HUES6 (cell line): ENCODE results near the gene MAD2L2.
"Not testable (repeated sequence)": the region's sequence is repeated elsewhere in the genome, so short reads cannot be mapped to it uniquely, and the experiment has no call there.

ENCODE experiments used
- H3K27ac ChIP-seq: 2 replicates; pipeline ENCODE4 v1.7.0; 2013; ENCODE audit warnings: low read depth, mild to moderate bottlenecking, low read length, inconsistent platforms
- H3K27me3 ChIP-seq: 2 replicates; pipeline ENCODE4 v1.6.1; 2013; ENCODE audit warnings: low read length; ENCODE audit not compliant: control insufficient read depth, insufficient read depth
- H3K36me3 ChIP-seq: 2 replicates; pipeline ENCODE4 v1.6.1; 2013; ENCODE audit warnings: low read length; ENCODE audit not compliant: control insufficient read depth, insufficient read depth
- H3K4me1 ChIP-seq: 2 replicates; pipeline ENCODE4 v1.6.1; 2013; ENCODE audit warnings: low read length; ENCODE audit not compliant: control insufficient read depth, insufficient read depth
- H3K4me3 ChIP-seq: 2 replicates; pipeline ENCODE4 v1.5.1; 2013; ENCODE audit warnings: low read depth, low read length
- H3K9ac ChIP-seq: one replicate; pipeline ENCODE4 v1.6.1; 2013; ENCODE audit warnings: mild to moderate bottlenecking, low read length
- H3K9me3 ChIP-seq: 2 replicates; pipeline ENCODE4 v1.6.1; 2013; ENCODE audit warnings: low read depth, low read length; ENCODE audit not compliant: control insufficient read depth, insufficient read depth

The MAD2L2 gene

DNA sequence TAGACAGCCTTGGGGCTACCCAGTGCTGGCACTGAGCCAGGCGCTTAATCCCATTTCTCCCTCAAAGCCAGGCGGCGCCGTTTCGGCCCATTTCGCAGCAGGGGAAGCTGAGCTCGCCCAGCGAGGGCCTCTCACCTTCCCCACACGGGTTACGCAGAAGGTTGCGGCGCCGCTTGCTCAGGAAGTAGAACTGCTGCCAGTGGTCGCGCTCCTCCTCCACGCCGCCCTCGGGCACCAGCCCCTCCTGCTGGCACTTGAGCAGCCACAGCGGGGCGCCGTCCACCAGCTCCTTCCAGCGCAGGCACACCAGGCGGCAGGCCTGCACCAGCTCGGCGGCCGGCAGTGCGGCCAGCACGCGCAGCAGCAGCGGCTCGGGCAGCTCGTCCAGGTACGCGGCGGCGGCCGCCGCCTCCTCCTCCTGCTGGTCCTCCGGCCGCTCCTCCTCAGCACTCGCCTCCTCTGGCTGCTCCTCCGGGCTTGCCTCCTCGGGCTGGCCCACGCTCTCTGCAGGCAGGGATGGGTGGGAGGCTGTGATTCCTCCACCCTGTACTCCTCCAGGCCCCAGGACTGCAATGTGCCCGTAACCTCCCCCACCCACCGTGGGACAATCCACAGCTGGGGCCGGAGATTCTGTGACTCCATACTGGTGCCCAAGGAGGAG lies 30.5 kb downstream of the MAD2L2 start:
- Histone ChIP-seq H3K36me3 (no peaks in the 10 kb centered on the region), H3K9ac (no peak overlapping the region)

DNA sequence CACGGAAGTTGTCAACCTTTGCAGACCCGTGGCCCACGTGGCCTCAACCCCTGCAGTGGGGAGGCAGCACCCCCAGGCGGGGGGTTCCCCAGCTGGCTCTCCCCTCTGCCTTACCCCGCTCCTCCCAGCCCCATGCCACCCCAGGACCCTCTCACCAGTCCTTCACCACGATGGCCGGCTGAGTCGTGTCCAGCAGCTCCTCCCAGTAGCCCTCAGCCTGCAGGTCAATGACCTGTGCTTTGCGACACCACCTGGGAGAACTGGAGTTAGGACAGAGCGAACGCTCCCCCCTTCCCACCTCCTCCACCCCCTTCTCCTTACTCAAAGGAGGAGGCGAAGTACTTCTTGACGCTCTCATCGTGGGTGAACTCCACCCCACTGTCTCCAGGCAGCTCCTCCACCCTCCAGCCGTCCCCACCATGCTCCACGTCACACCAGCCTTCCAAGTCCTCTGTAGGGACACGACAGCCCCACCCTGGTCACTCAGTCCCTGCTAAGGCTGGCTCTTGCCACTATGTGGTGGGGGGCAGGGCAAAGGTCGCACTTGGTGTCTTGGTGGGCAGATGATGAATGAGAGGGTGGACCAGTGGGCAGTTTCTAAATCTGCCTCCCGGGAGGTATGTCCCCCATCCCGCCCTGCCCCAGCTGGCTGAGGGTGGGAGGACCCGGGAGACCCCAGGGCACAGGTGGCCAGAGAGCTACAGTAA lies 31.2 kb downstream of the MAD2L2 start:
- Histone ChIP-seq H3K27ac (no peak overlapping the region), H3K4me3 (peak overlapping the region; percentile 9), H3K9ac (no peak overlapping the region)

More for the DNA sequence above, 30.5 kb downstream of the MAD2L2 start:
- Histone ChIP-seq H3K27ac (no peak overlapping the region), H3K4me3 (peak overlapping the region; percentile 9), H3K9me3 (no peaks in the 10 kb centered on the region), H3K4me1 (peaks cover 43% of the 10 kb centered on the region), H3K27me3 (peaks cover 59% of the 10 kb centered on the region)

DNA sequence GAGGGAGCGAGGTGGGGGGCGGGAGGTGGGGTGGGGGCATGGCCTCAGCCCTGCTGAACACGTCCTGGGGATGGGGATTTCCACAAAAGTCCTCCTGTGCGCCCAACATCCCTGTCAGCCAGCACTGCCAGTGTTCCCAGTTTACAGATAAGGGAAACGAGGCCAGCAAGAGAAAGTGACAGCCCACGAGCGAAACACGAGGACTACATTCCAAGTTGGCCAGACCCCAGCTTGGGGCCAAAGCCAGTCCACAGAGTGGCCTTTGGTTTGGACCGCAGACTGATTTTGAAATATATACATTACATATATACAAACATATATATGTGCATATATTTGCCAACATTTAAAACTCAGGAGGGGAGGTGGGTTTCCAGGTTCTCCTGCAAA lies 31.7 kb downstream of the MAD2L2 start:
- Histone ChIP-seq H3K9me3 (no peaks in the 10 kb centered on the region), H3K36me3 (no peaks in the 10 kb centered on the region), H3K27ac (no peak overlapping the region), H3K4me3 (peak overlapping the region; percentile 45), H3K9ac (no peak overlapping the region), H3K4me1 (peaks cover 39% of the 10 kb centered on the region), H3K27me3 (peaks cover 56% of the 10 kb centered on the region)

More for the DNA sequence above, 31.2 kb downstream of the MAD2L2 start:
- Histone ChIP-seq H3K4me1 (peaks cover 39% of the 10 kb centered on the region), H3K27me3 (peaks cover 56% of the 10 kb centered on the region), H3K9me3 (no peaks in the 10 kb centered on the region), H3K36me3 (no peaks in the 10 kb centered on the region)

DNA sequence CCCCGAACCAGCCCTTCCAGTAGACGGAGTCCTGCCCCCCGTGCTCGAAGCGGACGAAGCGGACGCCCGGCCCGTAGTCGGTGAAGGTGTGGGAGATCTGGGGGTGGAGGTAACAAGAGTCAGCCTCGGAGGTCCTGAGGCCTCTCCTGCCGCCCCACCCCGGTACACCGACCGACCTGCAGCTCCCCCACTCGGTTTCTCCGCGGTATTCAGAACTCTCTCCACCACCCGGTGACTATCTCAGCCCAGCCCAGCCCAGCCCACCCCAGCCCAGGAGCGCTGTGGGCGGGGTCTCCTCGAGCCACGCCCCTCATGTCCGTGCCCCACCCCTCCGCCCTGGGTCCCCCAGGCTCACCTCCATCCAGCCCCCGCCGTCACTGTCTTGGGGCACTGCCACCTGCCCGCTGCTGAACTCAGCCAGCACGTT lies 32.2 kb downstream of the MAD2L2 start:
- H3K4me1 ChIP-seq = peaks cover 37% of the 10 kb centered on the region
- no peaks in the 10 kb centered on the region for H3K9me3 ChIP-seq
- H3K27ac ChIP-seq = no peak overlapping the region
- peaks cover 53% of the 10 kb centered on the region for H3K27me3 ChIP-seq
- no peaks in the 10 kb centered on the region for H3K36me3 ChIP-seq
- peak overlapping the region; percentile 45 for H3K4me3 ChIP-seq
- no peak overlapping the region for H3K9ac ChIP-seq

DNA sequence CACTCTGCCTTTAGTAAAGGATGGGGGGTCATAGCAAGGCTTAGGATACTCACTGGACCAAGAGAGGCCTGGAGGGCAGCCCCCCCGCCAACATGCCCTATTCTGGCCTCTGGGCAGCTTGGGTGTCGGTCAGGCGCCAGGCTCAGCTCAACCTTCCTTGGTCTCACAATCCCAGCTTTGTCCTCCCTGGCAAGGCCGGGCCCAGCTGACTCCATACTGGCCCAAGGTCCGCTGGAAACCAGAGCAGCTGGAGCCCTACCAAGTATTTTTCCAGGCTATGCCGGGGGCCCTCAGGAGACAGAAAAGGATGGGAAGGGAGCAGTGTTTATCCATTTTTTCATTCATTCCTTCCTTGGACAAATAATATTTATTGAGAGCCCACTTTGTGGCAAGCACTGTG lies 32.9 kb downstream of the MAD2L2 start:
- no peaks in the 10 kb centered on the region for H3K9me3 ChIP-seq

DNA sequence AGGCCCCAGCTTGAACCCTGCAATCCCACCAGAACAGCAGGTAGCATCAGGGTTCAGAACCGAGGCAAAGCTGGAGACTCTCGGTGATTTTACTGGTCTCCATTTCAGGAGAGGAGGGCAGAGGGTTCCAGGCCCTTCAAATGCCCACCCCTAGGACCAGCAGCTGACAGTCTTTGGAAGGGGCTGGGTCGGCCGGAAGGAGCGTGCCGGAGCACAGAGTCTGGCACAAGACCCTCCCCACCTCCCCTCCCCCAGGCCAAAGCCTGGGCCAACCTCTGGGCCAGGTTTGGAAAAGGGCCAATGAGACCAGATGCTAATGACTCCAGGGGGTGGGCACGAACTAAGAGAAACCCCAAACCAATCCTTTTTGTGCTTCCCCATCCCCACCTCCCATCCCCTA lies 33.6 kb downstream of the MAD2L2 start:
- no peaks in the 10 kb centered on the region for H3K36me3 ChIP-seq
- no peak overlapping the region for H3K27ac ChIP-seq
- peaks cover 40% of the 10 kb centered on the region for H3K27me3 ChIP-seq
- H3K9ac ChIP-seq = no peak overlapping the region
- H3K4me3 ChIP-seq = no peak overlapping the region
- H3K4me1 ChIP-seq = peaks cover 24% of the 10 kb centered on the region
- no peaks in the 10 kb centered on the region for H3K9me3 ChIP-seq

More for the DNA sequence above, 32.9 kb downstream of the MAD2L2 start:
- peaks cover 31% of the 10 kb centered on the region for H3K4me1 ChIP-seq
- no peak overlapping the region; the same call in 1 of the 2 replicates for H3K4me3 ChIP-seq
- peaks cover 47% of the 10 kb centered on the region for H3K27me3 ChIP-seq
- no peak overlapping the region for H3K9ac ChIP-seq
- H3K27ac ChIP-seq = no peak overlapping the region
- H3K36me3 ChIP-seq = no peaks in the 10 kb centered on the region

GRCh38 chr1:11646317-11646716 lies 34.6 kb downstream of the MAD2L2 start:
- H3K27me3 ChIP-seq = peaks cover 30% of the 10 kb centered on the region
- H3K9ac ChIP-seq = no peak overlapping the region
- no peaks in the 10 kb centered on the region for H3K9me3 ChIP-seq
- no peak overlapping the region for H3K4me3 ChIP-seq
- H3K4me1 ChIP-seq = peaks cover 23% of the 10 kb centered on the region
- no peaks in the 10 kb centered on the region for H3K36me3 ChIP-seq
- no peak overlapping the region for H3K27ac ChIP-seq

DNA sequence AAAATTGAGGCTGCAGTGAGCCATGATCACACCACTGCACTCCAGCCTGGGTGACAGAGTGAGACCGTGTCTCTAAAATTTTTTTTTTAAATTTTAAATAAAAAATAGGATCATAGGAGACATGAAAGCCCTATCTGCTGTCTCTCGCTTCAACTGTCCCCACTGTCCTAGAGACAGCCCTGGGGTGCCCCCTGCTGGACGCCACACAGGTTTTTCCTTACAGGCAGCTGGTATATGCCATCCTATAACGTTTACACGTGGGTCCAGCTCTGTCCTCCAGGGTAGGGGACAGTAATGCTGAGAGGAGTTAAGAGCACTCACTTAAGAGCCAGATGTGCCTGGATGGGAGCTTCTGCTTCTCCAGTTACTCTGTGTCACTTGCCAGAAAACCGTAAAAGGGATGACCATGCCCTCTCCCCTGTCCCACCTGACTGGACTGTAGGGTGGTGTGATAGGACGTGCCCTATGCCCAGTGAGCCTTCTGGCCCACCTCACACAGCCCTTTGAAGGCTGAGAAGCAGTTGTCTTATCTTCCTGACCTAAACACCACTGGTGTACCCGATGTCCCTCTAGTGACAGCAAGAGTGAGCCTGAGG lies 35.2 kb downstream of the MAD2L2 start:
- no peak overlapping the region for H3K27ac ChIP-seq
- H3K4me3 ChIP-seq = no peak overlapping the region
- no peaks in the 10 kb centered on the region for H3K9me3 ChIP-seq
- H3K36me3 ChIP-seq = no peaks in the 10 kb centered on the region
- no peak overlapping the region for H3K9ac ChIP-seq
- H3K27me3 ChIP-seq = peaks cover 24% of the 10 kb centered on the region
- H3K4me1 ChIP-seq = peaks cover 18% of the 10 kb centered on the region

DNA sequence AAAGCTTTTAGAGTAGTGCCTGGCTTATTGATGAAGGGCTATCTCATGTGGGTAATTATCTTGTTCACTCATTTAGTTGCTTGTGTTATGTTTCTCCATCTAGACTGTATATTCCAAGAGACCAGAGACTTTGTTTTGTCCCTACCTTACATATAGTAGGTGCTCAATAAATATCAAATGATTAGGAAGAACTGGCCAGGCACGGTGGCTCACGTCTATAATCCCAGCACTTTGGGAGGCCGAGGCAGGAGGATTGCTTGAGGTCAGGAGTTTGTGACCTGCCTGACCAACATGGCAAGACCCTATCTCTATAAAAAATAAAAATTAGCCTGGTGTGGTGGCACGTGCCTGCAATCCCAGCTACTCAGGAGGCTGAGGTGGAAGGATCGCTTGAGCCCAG lies 35.7 kb downstream of the MAD2L2 start:
- Histone ChIP-seq H3K36me3 (no peaks in the 10 kb centered on the region), H3K9ac (no peak overlapping the region), H3K4me1 (peaks cover 16% of the 10 kb centered on the region), H3K9me3 (no peaks in the 10 kb centered on the region), H3K27me3 (peaks cover 19% of the 10 kb centered on the region), H3K4me3 (no peak overlapping the region), H3K27ac (no peak overlapping the region)

DNA sequence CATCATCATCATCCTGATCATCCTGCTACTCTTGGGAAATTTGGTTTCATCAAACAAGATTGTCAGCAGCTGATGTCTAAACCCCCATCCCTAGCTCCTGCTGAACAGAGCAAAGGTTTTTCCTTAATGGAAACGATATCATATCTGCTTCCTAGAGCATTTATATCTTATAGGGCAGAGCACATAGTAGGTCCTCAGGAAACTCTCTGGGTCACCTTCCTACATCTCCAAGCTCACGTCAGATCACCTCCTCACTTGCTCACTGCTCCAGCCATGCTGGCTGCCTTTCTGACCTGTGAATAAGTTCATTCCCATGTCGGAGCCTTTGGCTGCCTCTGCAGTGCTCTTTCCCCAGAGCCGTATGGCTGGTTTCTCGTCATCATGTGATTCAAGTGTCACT lies 37.2 kb downstream of the MAD2L2 start:
- H3K36me3 ChIP-seq = no peaks in the 10 kb centered on the region
- no peak overlapping the region for H3K4me3 ChIP-seq
- H3K9me3 ChIP-seq = no peaks in the 10 kb centered on the region
- H3K27ac ChIP-seq = no peak overlapping the region
- H3K27me3 ChIP-seq = peaks cover 8% of the 10 kb centered on the region; the same call in 1 of the 2 replicates
- peaks cover 6% of the 10 kb centered on the region for H3K4me1 ChIP-seq
- H3K9ac ChIP-seq = no peak overlapping the region

DNA sequence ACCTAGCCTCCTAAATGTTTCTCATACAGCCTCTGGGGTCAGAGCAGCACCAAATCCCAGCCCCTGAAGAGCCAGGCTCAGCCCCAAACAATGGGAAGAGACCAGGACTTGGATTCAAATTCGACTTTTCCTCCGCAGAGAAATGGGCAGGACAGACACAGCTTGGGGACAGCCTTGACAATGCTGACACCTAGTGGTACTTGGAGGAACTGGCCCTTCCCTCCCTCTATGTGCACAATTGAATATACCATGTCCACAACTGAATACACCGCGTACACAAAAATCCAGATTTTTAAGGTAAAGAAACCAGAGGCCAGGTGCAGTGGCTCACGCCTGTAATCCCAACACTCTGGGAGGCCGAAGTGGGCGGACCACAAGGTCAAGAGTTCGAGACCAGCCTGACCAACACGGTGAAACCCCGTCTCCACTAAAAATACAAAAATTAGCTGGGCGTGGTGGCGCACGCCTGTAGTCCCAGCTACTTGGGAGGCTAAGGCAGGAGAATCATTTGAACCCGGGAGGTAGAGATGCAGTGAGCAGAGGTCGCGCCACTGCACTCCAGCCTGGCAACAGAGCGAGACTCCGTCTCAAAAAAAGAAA lies 38.4 kb downstream of the MAD2L2 start:
- not testable (repeated sequence) for H3K36me3 ChIP-seq, H3K9me3 ChIP-seq, H3K27ac ChIP-seq, H3K27me3 ChIP-seq, H3K9ac ChIP-seq, H3K4me1 ChIP-seq, H3K4me3 ChIP-seq
